ENCODE data around the gene DLG2.

GRCh38 chr11:83918476-83918875, 1708.7 kb downstream of the DLG2 start:
- TF ChIP-seq CTCF (conservative IDR thresholded peaks at IDR 0.05; ENCODE audit: low read length) (no peak), EZH2phosphoT487 (IDR thresholded peaks at IDR 0.05; ENCODE audit: borderline replicate concordance, low read depth, low read length) (no peak)
